Body of pancreas (tissue), 4 donors: ENCODE results near the gene BRPF1. TPM values are rescaled to one million over a fixed set of nuclear protein-coding genes. Genes with fewer than 3 reads are reported as not detected.

Experiments used
- ATAC-seq: fragments of 150-250 bp; one replicate; pipeline ENCODE4 v1.9.1; 2016
- DNase-seq, 4 donors: peaks; one replicate each; pipeline ENCODE4 v3.0.0-alpha.2; 2019
- H3K27ac ChIP-seq, 4 donors: fragments of 200-600 bp; sonication (generic); 1 replicate in 3 of 4; 2 replicates in 1 of 4; pipeline versions ENCODE4 v1.5.1 to v1.6.1; 2016 to 2019; ENCODE audit warnings: mild to moderate bottlenecking in 1 of 4, mixed read lengths in 1 of 4, moderate library complexity in 1 of 4
- H3K27me3 ChIP-seq, 2 donors: fragments of 200-600 bp; sonication (generic); one replicate each; pipeline ENCODE4 v1.6.0; 2016; ENCODE audit warnings: mild to moderate bottlenecking in 1 of 2
- H3K36me3 ChIP-seq, 2 donors: fragments of 200-600 bp; sonication (generic); replicated peaks in 1 of 2; 2 replicates each; pipeline ENCODE4 v1.5.1; 2016; ENCODE audit warnings: low read depth in 2 of 2; ENCODE audit not compliant: insufficient read depth in 1 of 2
- H3K4me1 ChIP-seq: fragments of 200-600 bp; sonication (generic); one replicate; pipeline ENCODE4 v1.6.0; 2016
- H3K4me3 ChIP-seq, 2 donors: fragments of 200-600 bp; sonication (generic); 1 replicate in 1 of 2; 2 replicates in 1 of 2; pipeline ENCODE4 v1.5.1; 2016 to 2019
- H3K9me3 ChIP-seq, 3 donors: fragments of 200-600 bp; sonication (generic); 1 replicate in 2 of 3; 2 replicates in 1 of 3; pipeline ENCODE4 v1.5.1; 2016
- CTCF ChIP-seq, 7 experiments: fragments of 450-650 bp in 4 of 7; fragments of 200-600 bp in 3 of 7; sonication (generic) in 3 of 7; IDR thresholded peaks; one replicate each; pipeline ENCODE4 v1.5.1; 2016 to 2019; ENCODE audit warnings: antibody characterized with exemption in 7 of 7
- POLR2A ChIP-seq, 3 donors: fragments of 450-650 bp; IDR thresholded peaks; one replicate each; pipeline ENCODE4 v1.6.1; 2016; ENCODE audit warnings: antibody characterized with exemption in 3 of 3, mild to moderate bottlenecking in 2 of 3
- WGBS, 2 donors: methylation state at CpG; one replicate each; pipeline ENCODE4 v1.1.5; 2017; 5-methylcytosine and 5-hydroxymethylcytosine counted together
- intact Hi-C: fragments of 100-400 bp; cut with DNase I; formaldehyde crosslinking; loops from one replicate; pipeline ENCODE4 v1.15.1; 2023
- total RNA-seq, 2 donors: library from RNA; depleted of rRNA; stranded (reverse); fragments of >200 nt; gene quantifications; one replicate each; pipeline ENCODE4 v1.1.0, GENCODE V29; 2016

Gene BRPF1
- total RNA-seq, 2 donors from 2014 or later = 9.6 to 10.9 TPM

DNA sequence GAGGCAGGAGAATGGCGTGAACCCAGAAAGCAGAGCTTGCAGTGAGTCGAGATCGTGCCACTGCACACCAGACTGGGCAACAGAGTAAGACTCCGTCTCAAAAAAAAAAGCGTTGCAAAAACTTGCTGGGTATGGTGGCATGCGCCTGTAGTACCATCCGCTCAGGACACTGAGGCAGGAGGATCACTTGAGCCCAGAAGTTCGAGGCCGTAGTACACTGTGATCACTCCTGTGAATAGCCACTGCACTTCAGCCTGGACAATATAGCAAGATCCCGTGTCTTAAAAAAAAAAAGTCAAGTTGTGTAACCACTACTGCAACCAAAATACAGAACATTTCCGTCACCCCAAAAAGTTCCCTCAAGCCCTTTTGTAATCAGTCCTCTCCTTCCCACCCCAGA is 62.9 kb downstream of the BRPF1 start:
- Histone ChIP-seq H3K36me3 (peaks cover under 1 to 15% of the 10 kb centered on the region in 2 donors), H3K27me3 (no peaks in the 10 kb centered on the region), H3K4me1 (peaks cover 31% of the 10 kb centered on the region), H3K27ac (no peak overlapping the region), H3K4me3 (no peak overlapping the region), H3K9me3 (no peaks in the 10 kb centered on the region)
- WGBS, 2 donors = 94 to 97% methylated on average over 11 of the region's 11 CpGs
- TF ChIP-seq CTCF (IDR thresholded peaks at IDR 0.05) (no peak), POLR2A (IDR thresholded peaks at IDR 0.05) (no peak)
- DNase-seq = no peak
- ATAC-seq = no peak
- intact Hi-C loops = no loop called here

DNA sequence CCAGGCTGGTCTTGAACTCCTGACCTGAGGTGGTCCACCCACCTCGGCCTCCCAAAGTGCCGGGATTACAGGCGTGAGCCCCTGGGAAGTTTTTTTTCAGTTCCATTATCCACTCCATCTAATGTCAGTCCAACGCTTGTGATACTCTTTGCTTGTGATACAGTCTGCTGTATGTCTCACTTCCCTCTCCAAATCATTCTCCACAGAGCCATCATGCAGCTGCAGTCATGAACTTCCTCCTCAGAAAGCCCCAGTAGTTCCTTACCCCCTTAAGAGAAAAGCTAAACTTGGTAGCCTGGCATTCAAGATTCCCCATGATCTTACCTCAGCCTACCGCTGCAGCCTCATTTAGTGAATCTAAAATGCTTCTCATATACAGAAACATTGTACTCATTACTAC is 63.7 kb downstream of the BRPF1 start:
- ATAC-seq = no peak
- peaks cover 31% of the 10 kb centered on the region for H3K4me1 ChIP-seq
- DNase-seq = no peak
- H3K27me3 ChIP-seq = no peaks in the 10 kb centered on the region
- no peak overlapping the region for H3K27ac ChIP-seq
- intact Hi-C loops = no loop called here
- TF ChIP-seq POLR2A (IDR thresholded peaks at IDR 0.05) (no peak), CTCF (IDR thresholded peaks at IDR 0.05) (no peak)
- H3K4me3 ChIP-seq = no peak overlapping the region
- H3K9me3 ChIP-seq = no peaks in the 10 kb centered on the region
- H3K36me3 ChIP-seq = peaks cover 9 to 19% of the 10 kb centered on the region in 2 donors
- WGBS, 2 donors = 81 to 89% methylated on average over 5 of the region's 5 CpGs

- intact Hi-C loops = no loop called here
- peaks cover 19% of the 10 kb centered on the region for H3K4me1 ChIP-seq
- no peak overlapping the region for H3K27ac ChIP-seq
- WGBS, 2 donors = 90 to 92% methylated on average over 12 of the region's 12 CpGs
- TF ChIP-seq POLR2A (IDR thresholded peaks at IDR 0.05) (no peak), CTCF (IDR thresholded peaks at IDR 0.05) (no peak)
- H3K36me3 ChIP-seq = peaks cover 11 to 28% of the 10 kb centered on the region in 2 donors
- H3K9me3 ChIP-seq = no peaks in the 10 kb centered on the region
- H3K4me3 ChIP-seq = no peak overlapping the region
- ATAC-seq (no peak), DNase-seq (no peak)
- H3K27me3 ChIP-seq = no peaks in the 10 kb centered on the region
Measured at GRCh38 chr3:9797196-9797945, 65.8 kb downstream of the BRPF1 start.

Other genes with a start within 250 kb of the BRPF1 start
- gene LHFPL4, start 177.9 kb upstream of the BRPF1 start, total RNA-seq = under 1 TPM; 0.52 to 0.66 TPM
- gene MTMR14, start 82.2 kb upstream of the BRPF1 start, total RNA-seq = 10 to 100 TPM; 15.2 to 16.3 TPM
- gene CPNE9, start 27.9 kb upstream of the BRPF1 start, total RNA-seq = not detected
- 10 to 100 TPM; 18.1 to 28.3 TPM for gene OGG1, start 18.2 kb downstream of the BRPF1 start, total RNA-seq
- 10 to 100 TPM; 10.9 to 34.9 TPM for gene CAMK1, start 38.2 kb downstream of the BRPF1 start, total RNA-seq
- gene TADA3, start 60.7 kb downstream of the BRPF1 start, total RNA-seq = 10 to 100 TPM; 37.4 to 37.6 TPM
- 10 to 100 TPM; 33.6 to 57.1 TPM for gene ARPC4, start 61.3 kb downstream of the BRPF1 start, total RNA-seq
- gene TTLL3, start 78.5 kb downstream of the BRPF1 start, total RNA-seq = 10 to 100 TPM; 24.1 to 88.0 TPM
- gene RPUSD3, start 112.3 kb downstream of the BRPF1 start, total RNA-seq = 10 to 100 TPM; 31.6 to 51.4 TPM
- 100 to 1,000 TPM in 1 of 2 donors, 1 to 10 TPM in 1; 6.5 to 134 TPM for gene CIDEC, start 148.5 kb downstream of the BRPF1 start, total RNA-seq
- 10 to 100 TPM in 1 of 2 donors, 1 to 10 TPM in 1; 5.6 to 19.7 TPM for gene JAGN1, start 158.9 kb downstream of the BRPF1 start, total RNA-seq
- 10 to 100 TPM; 10.9 to 18.2 TPM for gene IL17RE, start 171.1 kb downstream of the BRPF1 start, total RNA-seq
- 10 to 100 TPM; 40.7 to 60.3 TPM for gene IL17RC, start 185.4 kb downstream of the BRPF1 start, total RNA-seq
- 10 to 100 TPM; 19.8 to 23.6 TPM for gene CRELD1, start 202.1 kb downstream of the BRPF1 start, total RNA-seq
- gene PRRT3, start 220.7 kb downstream of the BRPF1 start, total RNA-seq = 1 to 10 TPM; 3.9 to 4.3 TPM